ENCODE data around the gene NUBPL.

Gene NUBPL

DNA sequence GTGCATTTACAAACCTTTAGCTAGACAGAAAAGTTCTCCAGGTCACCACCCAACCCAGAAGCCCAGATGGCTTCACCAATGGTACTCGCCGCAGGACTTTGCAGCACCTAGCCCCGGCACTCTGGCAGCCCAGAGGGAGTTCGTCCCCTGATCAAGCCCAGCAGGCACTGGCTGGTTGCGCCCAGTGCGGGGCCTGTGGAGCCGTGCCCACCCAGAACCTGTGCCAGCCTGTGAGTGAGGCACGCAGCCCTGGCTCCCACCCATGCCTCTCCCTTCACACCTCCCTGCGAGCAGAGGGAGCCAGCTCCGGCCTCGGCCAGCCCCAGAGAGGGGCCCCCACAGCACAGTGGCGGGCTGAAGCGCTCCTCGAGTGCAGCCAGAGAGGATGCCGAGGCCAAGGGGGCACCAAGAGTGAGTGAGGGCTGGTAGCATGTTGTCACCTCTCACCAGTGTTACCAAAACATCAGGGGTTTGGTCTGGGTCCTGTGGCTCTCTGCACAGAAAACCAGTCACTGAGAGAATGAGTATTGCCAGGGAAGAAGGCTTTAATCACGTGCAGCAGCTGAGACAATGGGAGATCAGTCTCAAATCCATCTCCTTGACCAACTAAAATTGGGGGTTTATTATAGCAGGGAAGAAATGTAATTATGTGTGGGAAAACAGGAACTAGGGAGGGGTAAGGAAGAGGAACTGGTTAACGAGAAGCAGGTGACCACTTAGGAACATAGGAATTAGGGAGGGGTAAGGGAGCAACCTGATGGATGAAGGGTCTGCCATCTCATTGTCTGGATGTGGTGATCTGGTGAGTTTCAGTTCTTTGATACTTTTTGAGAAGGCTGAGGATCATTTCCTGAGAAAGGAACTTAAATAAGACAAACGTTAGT is 151.3 kb downstream of the NUBPL start:
- TF ChIP-seq ZNF274 (IDR thresholded peaks at IDR 0.05; ENCODE audit: low read depth, low read length) (no peak), SUZ12 (IDR thresholded peaks at IDR 0.05; ENCODE audit: extremely low read depth, insufficient read depth, insufficient read length) (no peak), YY1 (IDR thresholded peaks at IDR 0.05; ENCODE audit: insufficient read depth, insufficient read length) (no peak)

DNA sequence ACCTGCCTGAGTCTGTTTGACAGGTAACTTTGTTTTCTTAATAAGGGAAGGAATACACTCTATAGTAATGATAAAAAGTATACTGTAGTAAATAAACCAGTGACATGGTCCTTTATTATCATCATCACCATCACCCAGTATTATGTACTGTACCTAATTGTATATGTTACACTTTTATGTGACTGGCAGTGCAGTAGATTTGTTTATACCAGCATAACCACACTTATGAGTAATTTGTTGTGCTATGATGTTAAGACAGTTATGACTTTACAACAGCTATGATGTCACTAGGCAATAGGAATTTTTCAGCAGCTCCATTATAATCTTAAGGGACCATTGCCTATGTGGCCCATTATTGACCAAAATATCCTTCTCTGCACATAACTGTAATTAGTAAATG is 155.0 kb downstream of the NUBPL start:
- H3K4me3 ChIP-seq (ENCODE audit: insufficient read length, low read depth) = no peak overlapping the region
- no peaks in the 10 kb centered on the region for H3K4me1 ChIP-seq (ENCODE audit: insufficient read depth, insufficient read length)
- no peaks in the 10 kb centered on the region for H3K36me3 ChIP-seq (ENCODE audit: insufficient read depth, insufficient read length, low read length)
- DNase-seq (ENCODE audit: low read depth, low spot score) = no peak
- H3K9me3 ChIP-seq (ENCODE audit: insufficient read depth, low read length) = no peaks in the 10 kb centered on the region
- no peak overlapping the region for H3K9ac ChIP-seq (ENCODE audit: insufficient read length, low read depth)
- no peaks in the 10 kb centered on the region for H3K27me3 ChIP-seq (ENCODE audit: insufficient read depth, insufficient read length)
- no peak for TF ChIP-seq ZNF274 (IDR thresholded peaks at IDR 0.05; ENCODE audit: low read depth, low read length)
- no peak for TF ChIP-seq SUZ12 (IDR thresholded peaks at IDR 0.05; ENCODE audit: extremely low read depth, insufficient read depth, insufficient read length)
- no peak for TF ChIP-seq YY1 (IDR thresholded peaks at IDR 0.05; ENCODE audit: insufficient read depth, insufficient read length)

More for the DNA sequence above, 151.3 kb downstream of the NUBPL start:
- no peaks in the 10 kb centered on the region for H3K36me3 ChIP-seq (ENCODE audit: insufficient read depth, insufficient read length, low read length)
- no peak overlapping the region for H3K4me3 ChIP-seq (ENCODE audit: insufficient read length, low read depth)
- no peaks in the 10 kb centered on the region for H3K27me3 ChIP-seq (ENCODE audit: insufficient read depth, insufficient read length)
- no peak overlapping the region for H3K9ac ChIP-seq (ENCODE audit: insufficient read length, low read depth)
- H3K4me1 ChIP-seq (ENCODE audit: insufficient read depth, insufficient read length) = no peaks in the 10 kb centered on the region
- no peak for DNase-seq (ENCODE audit: low read depth, low spot score)
- H3K9me3 ChIP-seq (ENCODE audit: insufficient read depth, low read length) = no peaks in the 10 kb centered on the region

DNA sequence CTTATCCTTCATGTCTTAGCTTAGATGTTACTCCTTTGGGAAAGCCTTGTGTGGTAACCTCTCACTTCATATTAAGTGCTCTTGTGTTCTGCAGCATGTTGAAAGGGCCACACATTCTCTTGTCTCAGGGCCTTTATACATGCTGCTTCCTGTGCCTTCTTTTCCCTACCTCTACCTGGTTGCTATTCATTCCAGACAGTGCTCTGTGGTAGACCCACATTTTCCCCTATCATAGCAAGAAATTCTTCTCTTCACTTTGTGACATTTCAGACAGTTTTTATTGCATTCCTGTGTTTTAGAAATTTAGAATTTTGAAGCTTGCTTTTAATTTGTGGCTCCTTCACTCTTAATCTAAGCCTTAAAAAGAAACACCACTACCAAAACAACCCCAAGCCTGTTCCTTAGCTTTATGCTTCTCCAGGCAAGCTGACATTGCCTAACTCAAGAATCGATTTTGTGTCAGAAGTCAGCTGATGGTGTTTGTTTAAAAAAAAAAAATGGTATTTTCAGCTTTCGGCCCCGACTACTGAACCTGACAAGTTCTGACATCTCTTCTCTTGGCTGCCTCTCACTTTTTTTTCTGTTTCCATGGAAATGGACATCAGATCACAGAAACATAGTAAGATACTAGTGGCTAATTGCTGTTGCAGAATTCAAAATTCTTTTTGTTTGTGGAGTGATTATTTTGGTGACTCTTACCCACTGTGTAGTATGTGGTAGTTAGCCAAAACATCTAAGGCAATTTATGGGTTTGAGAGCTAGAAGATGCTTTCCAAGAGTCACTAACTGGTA is 156.3 kb downstream of the NUBPL start:
- DNase-seq (ENCODE audit: low read depth, low spot score) = no peak
- no peak overlapping the region for H3K9ac ChIP-seq (ENCODE audit: insufficient read length, low read depth)
- no peak for TF ChIP-seq YY1 (IDR thresholded peaks at IDR 0.05; ENCODE audit: insufficient read depth, insufficient read length)
- TF ChIP-seq SUZ12 (IDR thresholded peaks at IDR 0.05; ENCODE audit: extremely low read depth, insufficient read depth, insufficient read length) = no peak
- no peaks in the 10 kb centered on the region for H3K27me3 ChIP-seq (ENCODE audit: insufficient read depth, insufficient read length)
- no peaks in the 10 kb centered on the region for H3K9me3 ChIP-seq (ENCODE audit: insufficient read depth, low read length)
- H3K4me3 ChIP-seq (ENCODE audit: insufficient read length, low read depth) = no peak overlapping the region
- H3K4me1 ChIP-seq (ENCODE audit: insufficient read depth, insufficient read length) = no peaks in the 10 kb centered on the region
- no peaks in the 10 kb centered on the region for H3K36me3 ChIP-seq (ENCODE audit: insufficient read depth, insufficient read length, low read length)

DNA sequence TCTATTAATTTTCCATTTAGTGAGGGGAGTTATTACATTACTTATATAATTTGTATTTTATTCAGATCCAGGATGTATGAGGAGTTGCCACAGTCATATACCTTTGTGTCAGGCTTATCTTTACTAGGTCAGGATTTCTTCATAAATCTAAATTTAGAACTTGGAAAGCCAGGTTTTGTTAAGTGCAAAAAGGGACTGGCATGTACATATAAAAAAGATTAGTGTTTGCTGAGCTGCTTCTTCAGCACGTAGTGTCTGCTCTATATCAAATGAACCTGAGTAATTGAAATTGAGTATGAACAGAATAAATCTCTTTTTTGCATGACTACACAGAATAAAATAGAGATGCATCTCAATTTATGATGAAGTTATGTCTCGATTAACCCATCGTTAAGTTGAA is 157.4 kb downstream of the NUBPL start:
- Histone ChIP-seq H3K27me3 (ENCODE audit: insufficient read depth, insufficient read length) (no peaks in the 10 kb centered on the region), H3K36me3 (ENCODE audit: insufficient read depth, insufficient read length, low read length) (no peaks in the 10 kb centered on the region), H3K4me1 (ENCODE audit: insufficient read depth, insufficient read length) (no peaks in the 10 kb centered on the region), H3K9ac (ENCODE audit: insufficient read length, low read depth) (no peak overlapping the region), H3K4me3 (ENCODE audit: insufficient read length, low read depth) (no peak overlapping the region), H3K9me3 (ENCODE audit: insufficient read depth, low read length) (no peaks in the 10 kb centered on the region)
- no peak for DNase-seq (ENCODE audit: low read depth, low spot score)
- TF ChIP-seq ZNF274 (IDR thresholded peaks at IDR 0.05; ENCODE audit: low read depth, low read length) (no peak), SUZ12 (IDR thresholded peaks at IDR 0.05; ENCODE audit: extremely low read depth, insufficient read depth, insufficient read length) (no peak), YY1 (IDR thresholded peaks at IDR 0.05; ENCODE audit: insufficient read depth, insufficient read length) (no peak)

DNA sequence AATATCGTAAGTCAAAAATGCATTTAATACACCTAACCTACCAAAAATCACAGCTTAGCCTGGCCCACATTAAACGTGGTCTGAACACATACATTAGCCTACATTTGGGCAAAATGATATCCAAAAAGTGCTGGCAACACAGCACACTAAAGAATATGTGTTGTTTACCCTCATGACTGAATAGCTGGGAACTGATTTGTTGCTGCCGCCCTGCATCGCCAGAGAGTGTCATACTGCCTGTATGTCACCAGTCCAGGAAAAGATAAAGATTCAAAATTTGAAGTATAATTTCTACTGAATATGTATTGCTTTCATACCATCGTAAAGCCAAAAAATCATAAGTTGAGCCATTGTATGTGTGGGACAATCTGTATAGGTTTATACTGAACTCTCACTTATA is 157.8 kb downstream of the NUBPL start:
- H3K27me3 ChIP-seq (ENCODE audit: insufficient read depth, insufficient read length) = no peaks in the 10 kb centered on the region
- no peaks in the 10 kb centered on the region for H3K36me3 ChIP-seq (ENCODE audit: insufficient read depth, insufficient read length, low read length)
- DNase-seq (ENCODE audit: low read depth, low spot score) = no peak
- H3K4me3 ChIP-seq (ENCODE audit: insufficient read length, low read depth) = no peak overlapping the region
- no peak overlapping the region for H3K9ac ChIP-seq (ENCODE audit: insufficient read length, low read depth)
- H3K4me1 ChIP-seq (ENCODE audit: insufficient read depth, insufficient read length) = no peaks in the 10 kb centered on the region
- TF ChIP-seq ZNF274 (IDR thresholded peaks at IDR 0.05; ENCODE audit: low read depth, low read length) (no peak), SUZ12 (IDR thresholded peaks at IDR 0.05; ENCODE audit: extremely low read depth, insufficient read depth, insufficient read length) (no peak), YY1 (IDR thresholded peaks at IDR 0.05; ENCODE audit: insufficient read depth, insufficient read length) (no peak)
- no peaks in the 10 kb centered on the region for H3K9me3 ChIP-seq (ENCODE audit: insufficient read depth, low read length)

DNA sequence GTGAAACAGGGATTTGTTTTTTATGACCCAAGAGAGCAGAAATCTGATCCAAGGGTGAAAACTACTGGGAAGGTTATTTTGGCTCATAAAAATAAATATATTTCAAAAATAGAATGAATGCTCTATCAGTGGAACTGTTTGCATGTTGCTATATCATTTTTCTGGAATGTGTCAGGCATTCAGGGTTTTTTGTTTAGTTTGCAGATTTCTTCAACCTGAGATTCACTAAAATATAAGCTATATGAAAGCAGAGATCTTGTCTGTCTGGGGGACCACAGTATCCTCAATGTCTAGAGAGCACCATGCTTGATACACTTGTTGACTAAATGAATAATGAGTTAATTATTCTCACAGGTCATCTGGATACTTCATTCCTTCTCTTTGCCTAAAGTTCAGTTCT is 165.1 kb downstream of the NUBPL start:
- no peaks in the 10 kb centered on the region for H3K36me3 ChIP-seq (ENCODE audit: insufficient read depth, insufficient read length, low read length)
- no peaks in the 10 kb centered on the region for H3K9me3 ChIP-seq (ENCODE audit: insufficient read depth, low read length)
- H3K4me3 ChIP-seq (ENCODE audit: insufficient read length, low read depth) = no peak overlapping the region
- no peak for TF ChIP-seq ZNF274 (IDR thresholded peaks at IDR 0.05; ENCODE audit: low read depth, low read length)
- TF ChIP-seq SUZ12 (IDR thresholded peaks at IDR 0.05; ENCODE audit: extremely low read depth, insufficient read depth, insufficient read length) = no peak
- TF ChIP-seq YY1 (IDR thresholded peaks at IDR 0.05; ENCODE audit: insufficient read depth, insufficient read length) = no peak
- no peaks in the 10 kb centered on the region for H3K27me3 ChIP-seq (ENCODE audit: insufficient read depth, insufficient read length)
- no peaks in the 10 kb centered on the region for H3K4me1 ChIP-seq (ENCODE audit: insufficient read depth, insufficient read length)
- no peak overlapping the region for H3K9ac ChIP-seq (ENCODE audit: insufficient read length, low read depth)
- no peak for DNase-seq (ENCODE audit: low read depth, low spot score)

DNA sequence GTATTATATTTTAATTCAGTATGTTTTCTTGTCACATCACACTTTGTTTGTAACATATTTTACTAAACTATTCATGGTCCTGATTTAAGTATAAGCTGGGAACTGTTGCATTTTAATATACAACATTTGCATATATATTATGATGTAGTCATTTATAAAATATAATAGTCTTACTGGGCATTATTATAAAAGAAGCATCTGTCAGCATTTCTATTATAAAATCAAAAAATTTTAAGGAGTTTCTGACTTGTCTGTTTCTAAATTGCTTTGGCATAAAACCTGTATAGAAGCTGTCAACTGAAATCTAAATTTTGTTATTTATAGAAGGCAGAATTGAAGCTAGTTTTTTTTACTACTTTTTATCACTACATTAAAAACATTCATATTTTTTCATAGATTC is 166.6 kb downstream of the NUBPL start:
- no peaks in the 10 kb centered on the region for H3K27me3 ChIP-seq (ENCODE audit: insufficient read depth, insufficient read length)
- no peaks in the 10 kb centered on the region for H3K4me1 ChIP-seq (ENCODE audit: insufficient read depth, insufficient read length)
- H3K4me3 ChIP-seq (ENCODE audit: insufficient read length, low read depth) = no peak overlapping the region
- H3K36me3 ChIP-seq (ENCODE audit: insufficient read depth, insufficient read length, low read length) = no peaks in the 10 kb centered on the region
- DNase-seq (ENCODE audit: low read depth, low spot score) = no peak
- H3K9ac ChIP-seq (ENCODE audit: insufficient read length, low read depth) = no peak overlapping the region
- no peaks in the 10 kb centered on the region for H3K9me3 ChIP-seq (ENCODE audit: insufficient read depth, low read length)
- no peak for TF ChIP-seq ZNF274 (IDR thresholded peaks at IDR 0.05; ENCODE audit: low read depth, low read length)
- no peak for TF ChIP-seq YY1 (IDR thresholded peaks at IDR 0.05; ENCODE audit: insufficient read depth, insufficient read length)
- TF ChIP-seq SUZ12 (IDR thresholded peaks at IDR 0.05; ENCODE audit: extremely low read depth, insufficient read depth, insufficient read length) = no peak
